SH-SY5Y (cell line): ENCODE results near the gene MFGE8.

ENCODE experiments used
- GATA2 ChIP-seq: IDR thresholded peaks from 2 replicates; pipeline ENCODE4 v1.6.1; 2011; ENCODE audit warnings: mild to moderate bottlenecking, low read depth, low read length
- GATA3 ChIP-seq: IDR thresholded peaks from 2 replicates; pipeline ENCODE4 v1.6.1; 2011; ENCODE audit warnings: low read depth, mild to moderate bottlenecking, low read length, moderate library complexity

DNA sequence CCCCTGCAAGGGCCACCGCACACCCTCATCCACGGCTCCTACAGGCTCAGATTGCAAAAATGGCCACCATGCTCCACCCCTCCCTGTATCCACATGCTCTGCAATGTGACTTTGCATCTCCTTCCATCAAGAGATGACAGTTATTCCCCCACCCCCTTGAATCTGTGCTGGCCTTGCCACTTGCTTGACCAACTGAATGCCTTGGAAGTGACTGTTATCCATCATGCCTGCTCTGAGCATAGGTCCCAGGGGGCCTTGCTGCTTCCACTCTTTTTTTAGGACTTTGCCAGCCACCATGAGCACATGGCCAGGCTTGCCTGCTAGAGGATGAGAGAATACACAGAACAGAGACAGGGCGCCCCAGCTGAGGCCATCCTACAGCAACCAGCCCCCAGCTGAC lies 31.4 kb downstream of the MFGE8 start:
- TF ChIP-seq GATA3 (no peak), GATA2 (no peak)
